Inflammatory macrophage (primary cell): Measurements from ENCODE around the gene SULT6B1.
A peak's percentile ranks its signal among the peaks of the same experiment; 100 is the strongest.
"Not testable (repeated sequence)": the region's sequence is repeated elsewhere in the genome, so short reads cannot be mapped to it uniquely, and the experiment has no call there.

ENCODE experiments used
- DNase-seq, 2 donors: peaks; one replicate each; pipeline ENCODE4 v3.0.0-alpha.2; 2020 to 2022

Gene SULT6B1

DNA sequence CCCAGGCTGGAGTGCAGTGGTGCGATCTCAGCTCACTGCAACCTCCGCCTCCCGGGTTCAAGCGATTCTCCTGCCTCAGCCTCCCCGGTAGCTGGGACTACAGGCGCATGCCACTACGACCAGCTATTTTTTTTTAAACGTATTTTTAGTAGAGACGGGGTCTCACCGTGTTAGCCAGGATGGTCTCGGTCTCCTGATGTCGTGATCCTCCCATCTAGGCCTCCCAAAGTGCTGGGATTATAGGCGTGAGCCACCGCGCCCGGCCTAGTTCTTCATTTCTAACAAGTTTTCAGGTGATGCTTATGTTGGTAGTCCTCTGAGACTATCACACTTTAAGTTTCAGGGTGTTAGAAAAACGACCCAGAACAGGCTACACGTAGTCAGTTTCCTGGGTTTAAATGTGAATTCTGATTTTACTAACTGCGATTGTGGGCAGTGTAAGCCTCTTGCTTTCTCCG is 7.4 kb upstream of the SULT6B1 start:
- DNase-seq: not testable (repeated sequence)

DNA sequence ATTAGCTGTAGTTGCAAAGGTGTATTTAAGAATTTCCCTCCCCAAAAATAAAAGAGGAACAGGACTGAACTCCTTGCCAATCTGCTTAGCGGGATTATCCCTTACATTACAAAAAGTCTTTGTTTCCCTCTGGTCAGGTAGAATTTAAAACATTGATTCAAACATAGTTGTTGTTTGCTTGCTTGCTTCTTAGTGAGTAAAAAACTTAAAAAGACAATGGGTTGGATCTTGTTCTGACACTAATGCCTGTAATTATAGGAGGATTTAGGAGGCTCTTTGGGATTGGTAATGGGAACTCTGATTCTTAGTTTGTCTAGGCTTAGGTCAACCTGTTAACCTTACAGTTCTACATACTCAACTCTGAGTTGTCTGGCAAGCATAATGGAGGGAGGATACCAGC is 4.1 kb upstream of the SULT6B1 start:
- no peak for DNase-seq

DNA sequence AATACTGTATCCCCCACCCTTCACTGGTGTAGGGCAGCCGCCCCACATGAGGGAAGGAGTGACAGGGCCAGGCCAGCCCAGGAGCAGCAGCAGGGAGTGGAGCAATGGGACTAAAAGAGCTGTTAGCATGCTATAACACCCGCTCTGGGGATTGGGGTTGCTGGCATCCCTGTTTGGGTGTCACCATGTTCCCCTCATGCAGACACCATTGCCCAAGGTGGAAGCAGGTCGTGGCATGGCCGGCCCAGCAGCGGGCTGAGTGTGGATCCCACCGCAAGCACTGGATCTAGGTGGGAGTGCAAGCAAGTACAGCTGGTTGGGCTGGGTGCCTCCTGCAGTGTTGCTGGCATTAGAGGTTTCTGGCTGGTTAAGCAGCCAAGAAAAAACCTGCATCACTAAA is 3.3 kb upstream of the SULT6B1 start:
- DNase-seq: no peak

DNA sequence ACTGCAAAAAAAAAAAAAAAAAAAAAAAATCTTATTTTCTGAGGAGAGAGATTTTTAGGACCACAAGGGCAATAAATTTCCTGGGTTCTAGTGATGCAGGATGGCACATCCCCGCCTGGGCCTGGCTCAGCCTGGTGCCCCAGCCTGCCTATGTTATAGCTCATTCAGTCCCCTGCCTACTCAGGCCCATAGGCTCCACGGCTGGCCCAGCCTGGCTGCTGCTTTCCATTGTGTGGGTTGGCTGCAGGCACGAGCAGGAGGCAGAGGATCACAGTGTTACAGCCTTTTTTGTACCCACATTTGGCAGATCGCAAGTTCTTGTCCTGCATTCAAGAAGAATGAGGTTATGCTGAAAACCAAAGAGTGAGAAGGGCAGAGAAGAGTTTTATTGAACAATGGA is 2.8 kb upstream of the SULT6B1 start:
- DNase-seq: no peak

DNA sequence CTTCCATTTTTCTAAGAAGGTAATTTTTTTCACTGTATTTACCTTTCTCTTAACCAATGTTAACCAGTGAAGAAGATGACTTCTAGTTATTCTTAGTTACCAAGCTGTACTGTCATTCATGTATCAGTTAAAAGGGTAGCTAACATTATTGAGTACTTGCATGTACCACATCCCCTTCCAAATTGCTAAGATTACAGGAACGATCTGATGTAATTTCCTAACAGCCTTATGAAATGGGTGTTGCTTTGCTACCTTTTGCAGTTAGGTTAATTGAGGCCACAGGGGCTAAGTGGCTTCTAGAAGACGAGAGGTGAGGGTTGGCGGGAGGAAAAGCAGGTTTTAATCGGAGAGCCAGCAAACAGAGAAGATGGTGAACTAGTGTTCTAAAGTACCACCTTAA is 1.8 kb upstream of the SULT6B1 start:
- DNase-seq: peak in 1 of 2 donors; percentile 6

DNA sequence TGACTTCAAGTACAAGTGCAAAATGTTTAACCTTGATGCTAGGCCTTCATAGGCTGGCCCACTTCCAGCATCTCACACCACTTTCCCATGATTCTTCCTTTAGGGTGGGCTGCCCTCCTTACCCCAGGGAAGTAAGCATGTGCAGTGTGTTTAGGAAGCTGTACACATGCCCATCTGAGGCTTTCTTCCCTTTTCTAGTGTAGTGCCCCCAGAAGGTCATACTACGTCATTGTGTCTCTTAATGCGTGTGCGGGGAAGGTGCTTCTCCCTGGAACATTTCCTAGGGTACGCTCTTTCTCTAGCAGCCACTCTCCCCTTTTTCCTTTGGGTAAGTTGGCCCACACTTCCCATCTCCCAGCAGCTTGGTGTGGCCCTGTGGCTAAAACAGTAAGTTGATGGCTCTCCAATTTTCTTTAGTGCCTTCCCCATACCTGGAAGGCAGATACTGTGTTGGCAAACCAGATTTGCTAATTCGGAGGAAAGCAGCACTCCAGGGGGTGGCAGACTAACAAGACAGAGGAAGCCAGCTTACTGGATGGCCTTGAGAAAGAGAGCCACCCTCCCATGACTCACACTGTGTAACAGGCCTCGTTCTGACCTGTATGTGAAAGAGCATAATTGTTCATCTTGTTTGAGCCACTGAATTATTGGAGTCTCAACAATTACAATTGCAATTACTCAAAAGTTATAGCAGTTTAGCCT is 1.1 kb upstream of the SULT6B1 start:
- peak; percentile 82 to 87 for DNase-seq

DNA sequence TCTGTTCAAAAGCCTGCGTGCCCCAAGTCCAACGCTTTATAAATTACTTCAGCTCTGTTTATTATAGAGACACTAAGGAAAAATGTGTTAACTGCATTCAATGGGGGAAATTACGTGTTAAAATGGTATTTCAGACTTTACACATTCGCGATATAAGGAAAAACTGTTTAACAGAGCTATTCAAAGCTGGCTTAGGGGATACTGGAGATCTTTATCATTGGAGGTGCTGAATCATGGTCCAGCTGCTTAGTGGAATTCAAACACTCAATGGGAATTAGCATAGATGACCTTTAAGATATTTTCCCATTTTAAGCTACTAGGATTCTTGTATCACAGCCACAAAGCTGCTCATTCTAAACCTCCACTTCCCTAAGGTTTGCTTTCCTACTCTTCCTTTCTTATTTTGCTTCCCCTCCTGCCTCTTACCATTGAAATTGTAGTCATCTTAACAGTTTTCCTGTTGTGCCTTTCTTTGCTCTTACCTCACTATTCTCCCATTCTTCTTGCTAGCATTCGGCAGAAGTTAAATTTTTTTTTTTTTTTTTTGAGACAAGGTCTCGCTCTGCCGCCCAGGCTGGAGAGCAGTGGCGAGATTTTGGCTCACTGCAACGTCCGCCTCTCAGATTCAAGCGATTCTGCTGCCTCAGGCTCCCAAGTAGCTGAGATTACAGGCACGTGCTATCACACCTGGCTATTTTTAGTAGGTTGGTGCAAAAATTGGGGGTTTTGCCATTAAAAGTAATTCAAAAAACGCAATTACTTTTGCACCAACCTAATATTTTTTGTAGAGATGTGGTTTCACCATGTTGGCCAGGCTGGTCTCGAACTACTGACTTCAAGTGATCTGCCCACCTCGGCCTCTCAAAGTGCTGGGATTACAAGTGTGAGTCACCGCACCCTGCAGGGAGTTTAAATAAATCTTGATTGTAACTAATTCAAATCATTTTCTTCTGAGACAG is 6.5 kb downstream of the SULT6B1 start:
- DNase-seq: no peak

DNA sequence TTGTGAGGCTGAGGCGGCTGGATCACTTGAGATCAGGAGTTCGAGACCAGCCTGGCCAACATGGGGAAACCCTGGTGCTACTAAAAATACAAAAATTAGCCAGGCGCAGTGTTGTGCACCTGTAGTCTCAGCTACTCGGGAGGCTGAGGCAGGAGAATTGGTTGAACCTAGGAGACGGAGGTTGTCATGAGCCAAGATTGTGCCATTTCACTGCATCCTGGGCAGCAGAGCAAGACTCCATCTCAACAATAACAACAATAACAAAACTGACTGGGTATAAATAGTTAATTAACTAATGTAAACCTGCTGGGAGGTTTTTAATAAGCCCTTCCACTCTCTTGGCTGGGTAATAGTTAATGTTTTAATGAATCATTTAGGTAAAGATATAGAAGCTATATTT is 7.8 kb downstream of the SULT6B1 start:
- no peak for DNase-seq

DNA sequence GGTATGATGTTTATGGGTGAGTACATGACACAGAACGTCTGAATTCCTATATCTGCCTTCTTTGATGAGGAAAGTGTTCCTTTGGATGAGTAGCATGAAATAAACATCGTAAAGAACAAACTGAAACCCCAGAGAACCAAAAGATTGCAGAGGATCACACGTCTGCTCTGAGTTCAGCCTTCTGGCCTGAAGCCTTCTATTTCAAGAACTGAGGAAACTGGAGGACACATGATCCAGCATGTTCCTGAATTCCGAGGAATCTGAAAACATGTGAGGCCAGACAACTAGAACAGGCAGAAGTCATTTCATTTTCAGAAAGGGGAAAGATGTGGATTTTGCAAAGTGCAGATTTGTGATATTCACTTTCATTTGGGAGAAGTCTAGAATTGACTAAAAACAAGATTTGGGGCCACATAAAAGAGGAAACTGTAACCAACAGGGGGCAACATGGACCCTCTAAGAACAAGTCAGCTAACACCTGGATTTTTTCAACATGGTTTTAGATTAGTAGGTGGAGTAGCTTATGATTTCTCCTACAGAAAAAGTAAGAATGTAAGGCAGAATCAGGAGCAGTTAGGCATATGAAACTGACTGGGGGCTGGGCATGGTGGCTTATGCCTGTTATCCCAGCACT is 8.3 kb downstream of the SULT6B1 start:
- DNase-seq: peak; percentile 34 to 60

DNA sequence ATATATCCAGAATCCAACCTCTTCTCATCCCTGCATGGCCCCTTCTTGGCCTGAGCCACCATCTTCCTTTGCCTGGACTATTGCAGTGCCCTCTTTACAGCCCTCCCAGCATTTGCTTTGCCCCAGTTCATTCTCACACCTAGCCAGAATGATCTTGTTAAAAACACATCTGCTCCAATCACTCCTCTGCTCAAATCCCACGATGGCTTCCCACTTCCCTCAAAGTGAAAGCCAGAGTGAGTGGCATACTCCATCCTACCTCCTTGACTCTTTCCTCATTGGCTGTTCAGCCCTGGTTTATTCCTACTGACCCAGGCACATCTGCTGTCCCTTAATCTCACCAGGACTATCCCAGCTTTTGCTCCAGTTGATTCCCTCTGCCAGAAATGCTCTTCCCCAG is 14.7 kb downstream of the SULT6B1 start:
- DNase-seq: no peak

DNA sequence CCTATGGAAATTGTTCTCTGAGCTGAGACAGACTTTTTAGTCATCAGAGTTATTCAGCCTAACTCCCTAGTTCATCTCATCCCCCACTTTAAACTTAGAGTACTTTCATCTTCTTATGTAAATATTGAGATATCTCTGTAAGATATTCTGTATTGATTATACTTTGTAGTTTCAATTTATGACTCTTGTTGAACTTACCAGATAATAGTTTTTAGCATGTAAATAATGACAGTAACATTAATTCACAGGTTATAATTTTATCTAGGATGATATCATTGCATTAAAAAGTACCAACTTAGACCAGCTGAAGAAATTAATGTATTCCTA is 16.9 kb downstream of the SULT6B1 start:
- DNase-seq: no peak

DNA sequence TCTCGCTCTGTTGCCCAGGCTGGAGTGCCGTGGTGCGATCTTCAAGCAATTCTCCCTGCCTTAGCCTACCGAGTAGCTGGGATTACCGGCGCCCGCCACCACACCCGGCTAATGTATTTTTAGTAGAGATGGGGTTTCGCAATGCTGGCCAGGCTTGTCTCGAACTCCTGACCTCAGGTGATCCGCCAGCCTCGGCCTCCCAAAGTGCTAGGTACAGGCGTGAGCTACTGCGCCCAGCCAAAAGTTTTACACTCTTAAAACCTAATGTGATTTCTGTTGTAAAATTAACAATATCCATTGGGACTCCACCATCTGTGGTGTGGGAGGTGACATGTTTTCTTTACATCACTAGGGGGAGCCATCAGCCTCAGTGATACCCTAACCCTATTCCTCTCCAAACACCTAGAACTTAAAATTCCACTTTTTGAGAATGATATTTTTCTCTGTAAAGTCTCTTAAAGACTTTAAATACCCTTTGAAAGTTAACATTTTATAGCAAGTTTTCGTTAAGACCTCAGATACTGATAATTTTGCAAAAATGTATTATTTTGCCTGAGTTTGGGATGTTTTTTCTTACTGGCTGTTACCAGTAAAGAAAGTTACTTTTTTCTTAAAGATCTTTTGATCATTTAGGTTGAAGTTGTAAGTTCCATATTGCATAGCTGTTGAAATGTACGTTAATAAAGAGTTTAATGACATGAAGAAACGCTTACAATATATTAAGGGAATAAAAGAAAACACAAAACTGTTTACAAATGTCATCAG is 20.1 kb downstream of the SULT6B1 start:
- peak; percentile 40 to 47 for DNase-seq

DNA sequence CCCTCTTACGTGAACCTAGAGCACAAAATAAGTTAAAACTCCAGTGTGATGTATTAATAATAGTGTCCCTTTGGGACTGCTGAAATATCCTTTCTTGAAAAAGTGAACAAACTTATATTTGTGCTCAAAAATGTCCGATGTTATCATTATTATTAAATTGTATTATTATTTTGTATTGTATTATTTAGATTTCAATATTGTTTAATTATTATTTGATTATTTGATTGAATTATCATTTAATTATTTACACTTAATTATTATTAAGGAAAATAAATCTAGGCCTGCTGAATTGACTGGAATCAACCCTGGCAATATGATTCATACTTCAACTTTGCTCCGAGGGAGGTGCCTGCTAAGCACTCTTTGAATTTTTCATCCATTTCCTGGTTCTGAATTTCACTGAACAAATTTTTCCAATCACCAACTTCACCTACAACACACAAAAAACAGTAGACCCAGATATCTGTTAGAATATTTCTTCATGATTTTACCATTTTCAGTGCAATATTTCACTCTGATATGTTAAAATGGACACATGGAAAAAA is 20.8 kb downstream of the SULT6B1 start:
- DNase-seq: no peak

DNA sequence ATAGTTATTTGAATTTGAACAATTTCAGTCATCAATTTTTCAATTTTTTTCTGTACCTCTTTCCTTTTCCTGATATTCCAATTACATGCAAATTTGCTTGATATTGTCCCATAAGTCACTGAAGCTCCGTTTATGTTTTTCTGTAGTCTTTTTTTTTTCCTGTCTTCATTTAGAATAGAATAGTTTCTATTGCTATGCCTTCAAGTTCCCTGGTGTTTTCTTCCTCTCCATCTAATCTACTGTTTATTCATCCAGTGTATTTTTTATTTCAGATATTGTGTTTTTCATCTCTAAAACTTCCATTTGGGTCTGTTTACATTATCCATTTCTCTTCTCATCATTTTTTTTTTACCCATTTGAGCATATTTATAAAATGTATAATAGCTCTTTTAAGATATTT is 23.7 kb downstream of the SULT6B1 start:
- DNase-seq: no peak

DNA sequence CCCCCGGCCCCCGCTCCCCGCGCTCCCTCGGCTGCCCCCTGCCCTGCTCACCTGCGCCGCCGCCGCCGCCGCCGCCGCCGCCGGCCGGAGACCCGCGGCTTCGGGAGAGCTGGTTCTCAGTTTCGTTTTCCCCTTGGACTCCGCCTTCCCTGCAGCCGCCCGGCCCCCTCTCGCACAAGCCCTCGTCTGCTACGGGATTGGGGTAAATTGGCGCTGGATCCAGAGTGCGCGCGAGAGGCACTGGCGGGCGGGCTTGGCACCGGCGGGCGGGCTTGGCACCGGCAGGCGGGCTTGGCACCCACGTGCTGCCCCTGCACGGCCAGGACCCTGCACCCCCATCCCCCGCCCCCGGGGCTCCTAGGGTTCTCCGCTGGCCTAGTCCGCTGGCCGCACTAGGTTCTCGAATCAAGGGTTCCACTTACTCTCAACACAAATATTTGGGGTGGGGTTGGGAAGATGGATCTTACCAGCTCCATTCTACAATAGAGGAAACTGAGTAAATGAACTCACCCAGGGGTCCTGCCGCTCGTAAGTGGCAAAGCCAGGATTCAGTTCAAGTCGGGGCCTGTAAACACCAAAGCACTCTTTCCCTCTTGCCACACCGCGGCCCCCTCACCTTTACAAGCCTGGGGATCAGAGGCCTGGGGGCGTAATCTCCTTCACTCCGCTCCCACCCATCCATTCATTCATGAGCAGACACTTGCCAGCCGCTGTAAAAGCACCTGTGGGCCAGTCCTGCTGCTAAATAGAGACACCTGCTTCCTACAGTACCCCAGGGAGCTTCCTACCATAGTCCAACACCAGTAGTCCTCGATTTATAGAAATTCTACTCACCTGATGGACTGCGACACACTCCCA is 31.4 kb downstream of the SULT6B1 start, which contains the start of gene EIF2AK2:
EIF2AK2 (minus strand) TSS at position 124 of the 858 bp plus-strand sequence. CDS start 9,174 bp downstream, outside the sequence.
- peak; percentile 81 to 83 for DNase-seq

DNA sequence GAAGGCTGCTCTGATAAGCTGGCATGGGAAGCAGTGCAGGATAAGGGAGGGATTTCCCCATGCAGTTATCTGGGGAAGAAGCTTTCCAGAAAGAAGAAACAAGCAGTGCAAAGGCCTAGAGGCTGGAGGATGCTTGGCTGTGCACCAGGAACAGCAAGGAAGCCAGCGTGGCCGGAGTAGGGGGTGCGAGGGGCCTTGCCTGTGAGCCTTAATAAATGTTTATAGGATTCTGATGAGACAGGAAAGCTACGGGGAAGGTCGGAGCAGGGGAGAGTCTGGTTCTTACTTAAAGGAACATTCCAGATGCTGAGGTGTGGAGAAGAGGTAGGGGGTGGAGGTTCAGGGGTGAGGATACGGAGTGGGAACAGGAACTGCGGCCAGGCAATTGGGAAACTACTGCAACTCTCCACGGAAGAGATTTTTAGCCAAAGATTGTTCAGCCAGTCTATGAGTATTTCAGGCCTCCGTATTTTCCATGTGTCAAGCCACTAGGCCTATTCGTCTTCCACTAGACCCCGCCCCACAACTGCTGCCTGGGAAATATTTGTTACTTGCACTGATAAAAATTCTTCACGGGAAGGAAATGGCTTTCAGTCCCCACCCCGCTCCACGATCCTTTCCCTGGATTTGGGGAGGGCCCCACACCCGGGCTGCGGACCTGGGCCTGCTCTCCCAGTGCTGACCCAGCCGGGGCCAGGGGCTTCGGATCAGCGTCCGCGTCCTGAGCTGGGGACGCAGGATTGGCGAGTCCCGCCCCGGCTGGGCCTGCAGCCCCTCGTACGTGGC is 32.2 kb downstream of the SULT6B1 start:
- peak; percentile 17 to 21 for DNase-seq

DNA sequence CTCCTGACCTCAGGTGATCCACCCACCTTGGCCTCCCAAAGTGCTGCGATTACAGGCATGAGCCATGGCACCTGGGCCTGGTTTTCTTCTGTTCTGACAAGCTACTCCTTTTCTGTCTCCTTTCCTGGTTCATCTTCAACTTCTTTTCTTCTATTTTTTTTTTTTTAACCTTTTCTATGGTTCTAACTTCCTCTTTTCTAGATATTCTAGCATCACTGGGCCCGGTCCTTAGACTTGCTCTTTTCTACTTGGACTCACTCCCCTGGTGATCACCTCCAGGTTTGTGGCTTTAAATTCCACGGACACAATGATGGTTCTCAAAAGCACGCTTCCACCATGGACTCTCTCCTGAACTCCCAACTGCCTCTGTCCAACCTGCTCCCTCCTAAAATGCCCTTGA is 33.7 kb downstream of the SULT6B1 start:
- no peak for DNase-seq

DNA sequence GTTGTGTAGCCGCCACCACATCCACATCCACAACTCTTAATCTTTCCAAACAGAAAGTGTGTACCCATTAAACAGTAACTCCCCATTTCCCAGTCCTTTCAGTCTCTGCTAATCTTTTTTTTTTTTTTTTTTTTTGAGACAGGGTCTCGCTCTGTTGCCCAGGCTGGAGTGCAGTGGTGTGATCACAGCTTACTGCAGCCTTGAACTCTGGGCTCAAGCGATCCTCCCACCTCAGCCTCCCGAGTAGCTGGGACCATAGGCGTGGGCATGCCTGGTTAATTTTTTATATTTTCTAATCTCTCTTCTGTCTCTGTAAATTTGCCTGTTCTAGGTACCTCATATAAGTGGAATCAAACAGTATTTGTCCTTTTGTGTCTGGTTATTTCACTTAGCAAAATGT is 35.2 kb downstream of the SULT6B1 start:
- no peak for DNase-seq

DNA sequence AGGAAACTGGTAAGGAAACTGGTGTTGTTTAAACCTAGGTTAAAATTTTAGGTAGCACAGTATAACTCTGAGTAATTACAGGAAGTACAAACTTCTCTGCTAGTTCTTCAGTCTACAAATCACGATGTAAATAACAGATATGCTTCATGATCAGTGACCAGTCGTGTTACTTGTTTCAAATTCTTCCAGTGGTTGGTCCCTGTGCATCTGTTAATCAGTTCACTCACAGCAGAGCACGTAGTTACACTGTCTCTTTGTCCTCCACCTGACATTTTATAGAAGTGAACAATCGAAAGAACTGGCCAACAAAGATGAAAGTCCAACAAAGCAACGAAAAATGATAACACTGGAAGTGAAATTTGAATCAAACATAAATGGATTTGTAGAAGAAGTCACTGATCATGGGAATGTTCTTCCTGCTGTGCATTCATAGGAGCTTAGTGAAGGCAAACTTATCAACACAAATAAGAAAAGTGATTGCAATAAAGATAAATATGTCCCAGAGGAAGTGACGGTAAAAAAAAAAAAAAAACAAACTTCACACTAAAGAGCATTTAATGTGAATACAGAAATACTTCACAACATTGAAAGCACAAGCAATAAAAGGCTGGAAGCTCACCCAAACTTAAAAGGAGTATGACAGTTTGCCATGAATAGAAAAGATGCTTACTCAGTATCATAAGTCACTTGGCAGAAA is 38.7 kb downstream of the SULT6B1 start:
- DNase-seq: no peak

DNA sequence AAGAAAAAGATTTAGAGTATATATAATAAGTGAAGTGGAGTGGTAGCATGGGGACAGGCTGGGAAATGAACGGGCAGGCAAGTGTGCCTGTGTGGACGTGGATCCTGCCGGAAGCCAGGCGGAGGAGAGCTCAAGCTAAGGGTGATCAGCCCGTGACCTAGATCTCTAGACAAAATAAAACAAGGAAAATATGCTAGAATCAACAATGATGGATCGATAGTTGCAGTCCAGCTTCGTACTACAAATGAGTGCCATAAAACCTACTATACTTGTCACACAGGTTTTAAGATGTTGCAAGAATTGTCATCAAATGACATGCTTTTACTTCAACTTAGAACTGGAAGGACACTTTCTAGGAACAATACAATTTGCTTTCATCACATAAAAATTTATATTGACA is 40.1 kb downstream of the SULT6B1 start:
- DNase-seq: no peak
